Neural progenitor cell (in vitro differentiated cells): ENCODE data around the gene ARG2. TPM values are rescaled to one million over a fixed set of nuclear protein-coding genes. Genes with fewer than 3 reads are reported as not detected.

Experiments
- DNase-seq: peaks from one replicate; pipeline ENCODE4 v3.0.0-alpha.2; 2016; ENCODE audit warnings: low spot score
- H2AFZ ChIP-seq: fragments of 200-600 bp; sonication (generic); replicated peaks from 2 replicates; pipeline ENCODE4 v1.6.1; 2016; ENCODE audit warnings: antibody characterized with exemption
- H3F3A ChIP-seq: fragments of 200-600 bp; sonication (generic); 2 replicates; pipeline ENCODE4 v1.6.1; 2016; ENCODE audit warnings: antibody characterized with exemption, low read depth
- H3K27ac ChIP-seq: fragments of 200-600 bp; sonication (generic); 2 replicates; pipeline ENCODE4 v1.5.1; 2016; ENCODE audit warnings: mild to moderate bottlenecking
- H3K27me3 ChIP-seq: fragments of 200-600 bp; sonication (generic); 2 replicates; pipeline ENCODE4 v1.6.1; 2016; ENCODE audit warnings: mild to moderate bottlenecking, moderate library complexity
- H3K36me3 ChIP-seq: fragments of 200-600 bp; sonication (generic); 2 replicates; pipeline ENCODE4 v1.5.1; 2016
- H3K4me1 ChIP-seq: fragments of 200-600 bp; sonication (generic); 2 replicates; pipeline ENCODE4 v1.6.1; 2016; ENCODE audit warnings: mixed run types
- H3K4me2 ChIP-seq: fragments of 200-600 bp; sonication (generic); 2 replicates; pipeline ENCODE4 v1.6.1; 2016
- H3K4me3 ChIP-seq: fragments of 200-600 bp; sonication (generic); 2 replicates; pipeline ENCODE4 v1.5.1; 2016
- H3K79me2 ChIP-seq: fragments of 200-600 bp; sonication (generic); 2 replicates; pipeline ENCODE4 v1.6.1; 2016; ENCODE audit warnings: low read depth
- H3K9ac ChIP-seq: fragments of 200-600 bp; sonication (generic); 2 replicates; pipeline ENCODE4 v1.6.1; 2016
- H3K9me3 ChIP-seq: fragments of 200-600 bp; sonication (generic); 2 replicates; pipeline ENCODE4 v1.5.1; 2016; ENCODE audit warnings: low read depth
- H4K20me1 ChIP-seq: fragments of 200-600 bp; sonication (generic); 2 replicates; pipeline ENCODE4 v1.6.1; 2016; ENCODE audit warnings: low read depth
- H3K27ac Mint-ChIP-seq: 3 replicates; pipeline ENCODE4 v1.8.0; 2021; ENCODE audit warnings: mixed read lengths
- H3K27me3 Mint-ChIP-seq: 2 replicates; pipeline ENCODE4 v1.8.0; 2022; ENCODE audit warnings: low read depth, mild to moderate bottlenecking, inconsistent platforms, moderate library complexity, mixed read lengths; ENCODE audit not compliant: insufficient read depth
- H3K36me3 Mint-ChIP-seq: 3 replicates; pipeline ENCODE4 v1.8.0; 2021; ENCODE audit warnings: mixed read lengths
- H3K4me1 Mint-ChIP-seq: 3 replicates; pipeline ENCODE4 v1.8.0; 2021; ENCODE audit warnings: mixed read lengths
- H3K4me3 Mint-ChIP-seq: 3 replicates; pipeline ENCODE4 v1.8.0; 2021; ENCODE audit warnings: mild to moderate bottlenecking, moderate library complexity, mixed read lengths
- H3K9me3 Mint-ChIP-seq: 3 replicates; pipeline ENCODE4 v1.8.0; 2020; ENCODE audit warnings: mixed read lengths
- EZH2 ChIP-seq: fragments of 200-600 bp; sonication (generic); IDR thresholded peaks from 2 replicates; pipeline ENCODE4 v1.6.1; 2017; ENCODE audit warnings: antibody characterized with exemption, mild to moderate bottlenecking, moderate library complexity
- EZH2phosphoT487 ChIP-seq: fragments of 200-600 bp; sonication (generic); IDR thresholded peaks from 2 replicates; pipeline ENCODE4 v1.6.1; 2017; ENCODE audit warnings: antibody characterized with exemption
- total RNA-seq: library from RNA; depleted of rRNA; stranded (reverse); fragments of >200 nt; gene quantifications from 2 replicates; pipeline ENCODE4 v1.2.3, GENCODE V29; 2015; ENCODE audit warnings: low replicate concordance
- TF ChIP-seq, protein P1 (sequence below): fragments of 200-600 bp; sonication (generic); IDR thresholded peaks from 2 replicates; pipeline ENCODE4 v1.5.1; 2017; ENCODE audit warnings: antibody characterized with exemption, mild to moderate bottlenecking

ARG2 gene
- total RNA-seq, 1 donor from 2014 or later: 92.4 TPM

DNA sequence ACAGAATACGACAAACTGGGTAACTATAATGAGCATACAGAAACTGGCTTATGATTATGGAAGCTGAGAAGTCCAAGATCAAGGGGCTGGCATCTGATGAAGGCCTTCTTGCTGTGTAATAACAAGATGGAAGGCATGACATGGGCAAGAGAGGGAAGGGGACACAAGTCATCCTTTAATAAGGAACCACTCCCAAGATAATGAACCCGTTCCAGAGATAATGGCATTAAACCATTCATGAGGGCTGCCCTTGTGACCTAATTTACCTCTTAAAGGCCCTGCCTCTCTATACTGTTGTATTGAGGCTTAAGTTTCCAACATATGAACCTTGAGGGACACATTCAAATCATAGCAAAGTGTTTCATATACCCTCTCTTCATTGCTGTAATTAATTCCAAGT, 59.3 kb downstream of the ARG2 start:
- H3K27me3 Mint-ChIP-seq: no peaks in the 10 kb centered on the region
- TF ChIP-seq, protein P1, sequence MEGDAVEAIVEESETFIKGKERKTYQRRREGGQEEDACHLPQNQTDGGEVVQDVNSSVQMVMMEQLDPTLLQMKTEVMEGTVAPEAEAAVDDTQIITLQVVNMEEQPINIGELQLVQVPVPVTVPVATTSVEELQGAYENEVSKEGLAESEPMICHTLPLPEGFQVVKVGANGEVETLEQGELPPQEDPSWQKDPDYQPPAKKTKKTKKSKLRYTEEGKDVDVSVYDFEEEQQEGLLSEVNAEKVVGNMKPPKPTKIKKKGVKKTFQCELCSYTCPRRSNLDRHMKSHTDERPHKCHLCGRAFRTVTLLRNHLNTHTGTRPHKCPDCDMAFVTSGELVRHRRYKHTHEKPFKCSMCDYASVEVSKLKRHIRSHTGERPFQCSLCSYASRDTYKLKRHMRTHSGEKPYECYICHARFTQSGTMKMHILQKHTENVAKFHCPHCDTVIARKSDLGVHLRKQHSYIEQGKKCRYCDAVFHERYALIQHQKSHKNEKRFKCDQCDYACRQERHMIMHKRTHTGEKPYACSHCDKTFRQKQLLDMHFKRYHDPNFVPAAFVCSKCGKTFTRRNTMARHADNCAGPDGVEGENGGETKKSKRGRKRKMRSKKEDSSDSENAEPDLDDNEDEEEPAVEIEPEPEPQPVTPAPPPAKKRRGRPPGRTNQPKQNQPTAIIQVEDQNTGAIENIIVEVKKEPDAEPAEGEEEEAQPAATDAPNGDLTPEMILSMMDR: no peak
- TF ChIP-seq EZH2 (no peak), EZH2phosphoT487 (no peak)
- no peaks in the 10 kb centered on the region for H3K9me3 ChIP-seq
- H3K9ac ChIP-seq: no peak overlapping the region
- no peak for DNase-seq
- no peak overlapping the region for H3K27ac Mint-ChIP-seq
- no peak overlapping the region for H3K4me3 Mint-ChIP-seq
- peaks cover 33% of the 10 kb centered on the region for H3K79me2 ChIP-seq
- no peaks in the 10 kb centered on the region for H3K4me1 ChIP-seq
- peaks cover 5% of the 10 kb centered on the region for H3K4me1 Mint-ChIP-seq
- no peaks in the 10 kb centered on the region for H3K9me3 Mint-ChIP-seq
- peaks cover 34% of the 10 kb centered on the region for H3K36me3 Mint-ChIP-seq
- H3K27me3 ChIP-seq: no peaks in the 10 kb centered on the region
- no peak overlapping the region for H3K4me3 ChIP-seq
- H3K4me2 ChIP-seq: no peak overlapping the region
- H3F3A ChIP-seq: peaks cover 36% of the 10 kb centered on the region
- H2AFZ ChIP-seq: no peak overlapping the region
- no peak overlapping the region for H3K27ac ChIP-seq
- peaks cover 36% of the 10 kb centered on the region for H4K20me1 ChIP-seq
- H3K36me3 ChIP-seq: peaks cover 16% of the 10 kb centered on the region

DNA sequence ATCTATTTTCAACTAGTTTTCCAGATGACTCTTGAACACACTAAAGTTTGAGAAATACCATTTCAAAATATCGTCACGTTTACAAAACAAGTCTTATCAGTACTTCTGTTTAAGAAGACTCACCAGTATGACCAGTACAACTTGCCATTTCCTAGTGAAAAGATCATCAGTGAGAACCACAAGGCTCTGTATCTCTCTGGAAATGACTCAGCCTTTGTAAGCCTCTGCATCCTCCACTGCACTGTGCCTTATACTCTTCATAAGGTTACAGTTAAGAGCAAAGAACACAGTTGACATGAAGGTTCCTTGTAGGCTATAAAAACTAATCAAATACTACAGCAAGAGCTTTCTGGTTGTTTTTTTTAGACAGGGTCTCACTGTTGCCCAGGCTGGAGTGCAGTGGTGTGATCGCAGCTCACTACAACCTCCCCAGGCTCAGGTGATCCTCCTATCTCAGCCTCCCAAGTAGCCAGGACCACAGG, 60.4 kb downstream of the ARG2 start:
- Mint-ChIP-seq H3K9me3 (no peaks in the 10 kb centered on the region), H3K4me1 (peaks cover 5% of the 10 kb centered on the region), H3K4me3 (no peak overlapping the region), H3K27ac (no peak overlapping the region), H3K36me3 (peaks cover 42% of the 10 kb centered on the region), H3K27me3 (peaks cover 2% of the 10 kb centered on the region)
- Histone ChIP-seq H3K27me3 (no peaks in the 10 kb centered on the region), H3K36me3 (peaks cover 16% of the 10 kb centered on the region), H3K79me2 (peaks cover 38% of the 10 kb centered on the region), H3K9ac (no peak overlapping the region), H2AFZ (no peak overlapping the region), H3K27ac (no peak overlapping the region), H3K4me2 (no peak overlapping the region), H4K20me1 (peaks cover 40% of the 10 kb centered on the region), H3K4me1 (no peaks in the 10 kb centered on the region), H3K9me3 (no peaks in the 10 kb centered on the region), H3K4me3 (no peak overlapping the region), H3F3A (peaks cover 24% of the 10 kb centered on the region)
- no peak for TF ChIP-seq EZH2
- TF ChIP-seq, protein P1: no peak
- TF ChIP-seq EZH2phosphoT487: no peak
- no peak for DNase-seq

DNA sequence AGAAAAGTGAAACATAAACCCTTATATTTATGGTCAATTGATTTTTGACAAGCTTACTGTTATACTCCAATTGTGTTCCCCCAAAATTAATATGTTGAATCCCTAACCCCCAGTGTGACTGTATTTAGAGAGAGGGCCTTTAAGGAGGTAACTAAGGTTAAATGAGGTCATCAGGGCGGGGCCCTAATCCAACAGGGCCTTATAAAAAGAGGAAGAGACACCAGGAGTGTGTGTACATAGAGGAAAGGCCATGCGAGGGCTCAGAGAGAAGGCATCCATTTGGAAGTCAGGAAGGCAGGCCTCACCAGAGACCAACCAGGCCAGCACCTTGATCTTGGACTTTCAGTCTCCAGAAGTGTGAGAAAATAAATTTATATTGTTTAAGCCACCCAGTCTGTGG, 61.2 kb downstream of the ARG2 start:
- no peaks in the 10 kb centered on the region for H3K4me1 ChIP-seq
- peaks cover 17% of the 10 kb centered on the region for H3F3A ChIP-seq
- H3K27ac ChIP-seq: no peak overlapping the region
- H4K20me1 ChIP-seq: peaks cover 35% of the 10 kb centered on the region
- H3K9me3 ChIP-seq: no peaks in the 10 kb centered on the region
- peaks cover 44% of the 10 kb centered on the region for H3K79me2 ChIP-seq
- Mint-ChIP-seq H3K27me3 (peaks cover 2% of the 10 kb centered on the region), H3K4me1 (no peaks in the 10 kb centered on the region), H3K9me3 (no peaks in the 10 kb centered on the region), H3K4me3 (no peak overlapping the region), H3K36me3 (peaks cover 47% of the 10 kb centered on the region), H3K27ac (no peak overlapping the region)
- H3K4me3 ChIP-seq: no peak overlapping the region
- no peaks in the 10 kb centered on the region for H3K27me3 ChIP-seq
- H3K36me3 ChIP-seq: peaks cover 16% of the 10 kb centered on the region
- H3K4me2 ChIP-seq: no peak overlapping the region
- H3K9ac ChIP-seq: no peak overlapping the region
- no peak for TF ChIP-seq EZH2phosphoT487
- TF ChIP-seq EZH2: no peak
- no peak for DNase-seq
- no peak overlapping the region for H2AFZ ChIP-seq

DNA sequence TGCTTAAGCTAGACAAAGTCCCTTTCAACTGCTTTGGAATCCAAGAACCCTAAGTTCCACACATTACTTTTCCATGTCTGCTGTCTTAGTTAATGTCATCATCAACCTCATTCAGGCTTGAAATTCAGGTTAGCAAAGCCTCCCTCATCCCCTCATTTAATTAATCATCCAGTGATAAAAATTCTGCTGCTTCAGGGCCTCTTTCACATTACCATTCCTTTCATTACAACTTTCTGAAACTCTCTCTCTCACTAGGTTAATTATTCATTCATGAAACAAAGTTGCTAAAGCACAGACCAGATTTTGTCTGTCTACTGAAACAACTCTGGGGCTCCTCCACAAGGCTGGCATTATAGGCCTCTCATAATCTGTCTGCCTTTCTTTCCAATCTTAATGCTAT, 64.1 kb downstream of the ARG2 start:
- Mint-ChIP-seq H3K9me3 (no peaks in the 10 kb centered on the region), H3K4me3 (no peak overlapping the region), H3K36me3 (peaks cover 53% of the 10 kb centered on the region), H3K27me3 (peaks cover 2% of the 10 kb centered on the region), H3K27ac (no peak overlapping the region), H3K4me1 (no peaks in the 10 kb centered on the region)
- Histone ChIP-seq H3K4me1 (no peaks in the 10 kb centered on the region), H3K4me2 (no peak overlapping the region), H3K27me3 (no peaks in the 10 kb centered on the region), H3K9ac (no peak overlapping the region), H3K4me3 (no peak overlapping the region), H3K79me2 (peaks cover 54% of the 10 kb centered on the region), H3F3A (no peaks in the 10 kb centered on the region), H3K9me3 (no peaks in the 10 kb centered on the region), H2AFZ (no peak overlapping the region), H3K27ac (no peak overlapping the region), H4K20me1 (peaks cover 36% of the 10 kb centered on the region), H3K36me3 (peaks cover 16% of the 10 kb centered on the region)
- no peak for TF ChIP-seq EZH2phosphoT487
- TF ChIP-seq, protein P1: no peak
- TF ChIP-seq EZH2: no peak
- DNase-seq: no peak
